WTC11 (cell line): Measurements from ENCODE around the gene NFKBIE. TPM values are rescaled to one million over a fixed set of nuclear protein-coding genes. Genes with fewer than 3 reads are reported as not detected.

Source experiments
- AFF4 ChIP-seq: sonication (generic); formaldehyde crosslinking; IDR thresholded peaks from 2 replicates; pipeline ENCODE4 v1.8.1; 2023; ENCODE audit warnings: mild to moderate bottlenecking, missing genetic modification reagents, borderline replicate concordance
- ATF1 ChIP-seq: sonication (generic); formaldehyde crosslinking; IDR thresholded peaks from 2 replicates; pipeline ENCODE4 v1.8.1; 2023; ENCODE audit warnings: mild to moderate bottlenecking, moderate library complexity, missing genetic modification reagents
- ATF3 ChIP-seq: sonication (generic); formaldehyde crosslinking; conservative IDR thresholded peaks from 2 replicates; pipeline ENCODE4 v1.8.1; 2022; ENCODE audit warnings: mild to moderate bottlenecking, missing genetic modification reagents
- ATF6 ChIP-seq: sonication (generic); formaldehyde crosslinking; IDR thresholded peaks from 2 replicates; pipeline ENCODE4 v1.8.1; 2023; ENCODE audit warnings: mild to moderate bottlenecking, missing genetic modification reagents
- FOXK1 ChIP-seq: sonication (generic); formaldehyde crosslinking; IDR thresholded peaks from 2 replicates; pipeline ENCODE4 v1.8.0; 2022; ENCODE audit warnings: mild to moderate bottlenecking, moderate library complexity, missing genetic modification reagents
- FOXP4 ChIP-seq: sonication (generic); formaldehyde crosslinking; IDR thresholded peaks from 2 replicates; pipeline ENCODE4 v1.8.0; 2022; ENCODE audit warnings: mild to moderate bottlenecking, missing genetic modification reagents
- HMGA2 ChIP-seq: fragments of 250-450 bp; sonication (Bioruptor Pico); IDR thresholded peaks from 2 replicates; pipeline ENCODE4 v1.4.0; 2021; ENCODE audit warnings: mild to moderate bottlenecking, moderate library complexity
- IRF2 ChIP-seq: sonication (generic); formaldehyde crosslinking; IDR thresholded peaks from 2 replicates; pipeline ENCODE4 v1.8.0; 2022; ENCODE audit warnings: low read depth, missing genetic modification reagents, borderline replicate concordance
- JUN ChIP-seq: sonication (generic); formaldehyde crosslinking; IDR thresholded peaks from 2 replicates; pipeline ENCODE4 v1.8.0; 2023; ENCODE audit warnings: mild to moderate bottlenecking, missing genetic modification reagents
- KAT7 ChIP-seq: sonication (generic); formaldehyde crosslinking; IDR thresholded peaks from 2 replicates; pipeline ENCODE4 v1.8.1; 2023; ENCODE audit warnings: missing genetic modification reagents, mild to moderate bottlenecking, borderline replicate concordance
- MYBL2 ChIP-seq: sonication (generic); formaldehyde crosslinking; IDR thresholded peaks from 2 replicates; pipeline ENCODE4 v1.8.1; 2023; ENCODE audit warnings: mild to moderate bottlenecking, moderate library complexity, missing genetic modification reagents
- NFATC4 ChIP-seq: fragments of 250-450 bp; sonication (Bioruptor Pico); IDR thresholded peaks from 2 replicates; pipeline ENCODE4 v1.9.0; 2021; ENCODE audit warnings: mild to moderate bottlenecking
- NR2C2 ChIP-seq: sonication (generic); formaldehyde crosslinking; IDR thresholded peaks from 2 replicates; pipeline ENCODE4 v1.8.0; 2022; ENCODE audit warnings: mild to moderate bottlenecking, missing genetic modification reagents
- PREB ChIP-seq: sonication (generic); formaldehyde crosslinking; IDR thresholded peaks from 2 replicates; pipeline ENCODE4 v1.8.1; 2022; ENCODE audit warnings: mild to moderate bottlenecking, missing genetic modification reagents, moderate library complexity, borderline replicate concordance
- RORB ChIP-seq: fragments of 250-450 bp; sonication (Bioruptor Pico); IDR thresholded peaks from 2 replicates; pipeline ENCODE4 v1.9.0; 2021; ENCODE audit warnings: mild to moderate bottlenecking
- SMAD3 ChIP-seq: sonication (generic); formaldehyde crosslinking; IDR thresholded peaks from 2 replicates; pipeline ENCODE4 v1.8.0; 2022; ENCODE audit warnings: missing genetic modification reagents, mild to moderate bottlenecking, borderline replicate concordance
- TEAD1 ChIP-seq: sonication (generic); formaldehyde crosslinking; IDR thresholded peaks from 2 replicates; pipeline ENCODE4 v1.8.0; 2022; ENCODE audit warnings: mild to moderate bottlenecking, missing genetic modification reagents
- TP53 ChIP-seq: sonication (generic); formaldehyde crosslinking; IDR thresholded peaks from 2 replicates; pipeline ENCODE4 v1.8.1; 2023; ENCODE audit warnings: mild to moderate bottlenecking, missing genetic modification reagents
- USF2 ChIP-seq: sonication (generic); formaldehyde crosslinking; IDR thresholded peaks from 2 replicates; pipeline ENCODE4 v1.8.1; 2023; ENCODE audit warnings: mild to moderate bottlenecking, missing genetic modification reagents, moderate library complexity
- ZMAT4 ChIP-seq: fragments of 250-450 bp; sonication (Bioruptor Pico); IDR thresholded peaks from 2 replicates; pipeline ENCODE4 v1.9.0; 2021; ENCODE audit warnings: mild to moderate bottlenecking
- ZNF121 ChIP-seq: sonication (generic); formaldehyde crosslinking; IDR thresholded peaks from 2 replicates; pipeline ENCODE4 v1.8.0; 2023; ENCODE audit warnings: missing genetic modification reagents
- ZNF281 ChIP-seq: sonication (generic); formaldehyde crosslinking; IDR thresholded peaks from 2 replicates; pipeline ENCODE4 v1.8.0; 2023; ENCODE audit warnings: mild to moderate bottlenecking, missing genetic modification reagents
- ZNF317 ChIP-seq: sonication (generic); formaldehyde crosslinking; IDR thresholded peaks from 2 replicates; pipeline ENCODE4 v1.8.1; 2023; ENCODE audit warnings: low read depth, mild to moderate bottlenecking, moderate library complexity, missing genetic modification reagents, borderline replicate concordance
- ZNF396 ChIP-seq: fragments of 250-450 bp; sonication (Bioruptor Pico); IDR thresholded peaks from 2 replicates; pipeline ENCODE4 v1.8.0; 2021; ENCODE audit warnings: mild to moderate bottlenecking, moderate library complexity, borderline replicate concordance
- ZNF416 ChIP-seq: fragments of 250-450 bp; sonication (Bioruptor Pico); IDR thresholded peaks from 2 replicates; pipeline ENCODE4 v1.9.0; 2021; ENCODE audit warnings: mild to moderate bottlenecking, inconsistent platforms
- ZNF423 ChIP-seq: fragments of 250-450 bp; sonication (Bioruptor Pico); IDR thresholded peaks from 2 replicates; pipeline ENCODE4 v2.1.2; 2022; ENCODE audit warnings: mild to moderate bottlenecking, moderate library complexity
- total RNA-seq: library from RNA; stranded (reverse); gene quantifications from 3 replicates; pipeline ENCODE4 v1.2.3, GENCODE V29; 2021

NFKBIE gene
- total RNA-seq, 1 experiment from 2014 or later: 10.3 TPM

- TF ChIP-seq AFF4 (CRISPR knock-in tag) (no peak), USF2 (CRISPR knock-in tag) (no peak), RORB (CRISPR knock-in tag) (no peak), FOXP4 (peak; percentile 71; the same call in 1 of the 2 replicates), SMAD3 (CRISPR knock-in tag) (no peak), HMGA2 (no peak), ZNF121 (no peak), TP53 (CRISPR knock-in tag) (0 out of 2 replicates have a peak, but pooled peaks have one; percentile 79), TEAD1 (CRISPR knock-in tag) (no peak), ZMAT4 (CRISPR knock-in tag) (no peak), PREB (no peak), ZNF423 (peak; percentile 85), ZNF281 (no peak), NFATC4 (CRISPR knock-in tag) (no peak), ZNF396 (no peak), KAT7 (CRISPR knock-in tag) (no peak), NR2C2 (CRISPR knock-in tag) (no peak), ATF6 (no peak), MYBL2 (CRISPR knock-in tag) (no peak), IRF2 (no peak), ATF1 (CRISPR knock-in tag) (no peak), ATF3 (CRISPR knock-in tag) (0 out of 2 replicates have a peak, but pooled peaks have one; percentile 12), ZNF317 (CRISPR knock-in tag) (0 out of 2 replicates have a peak, but pooled peaks have one; percentile 28), FOXK1 (0 out of 2 replicates have a peak, but pooled peaks have one; percentile 67), ZNF416 (CRISPR knock-in tag) (no peak), JUN (CRISPR knock-in tag) (peak; percentile 44; the same call in 1 of the 2 replicates)
These were observed 41.9 kb downstream of the NFKBIE start, which contains the start of gene SLC29A1 (continued) for GRCh38 chr6:44223319-44224028.
